ENCODE measurements around the gene CIROP. TPM values are rescaled to one million over a fixed set of nuclear protein-coding genes. Genes with fewer than 3 reads are reported as not detected.
A peak's percentile ranks its signal among the peaks of the same experiment; 100 is the strongest.

Gene CIROP
- total RNA-seq, 2 experiments from 2014 or later = not detected

- Mint-ChIP-seq H3K27ac (no peak overlapping the region), H3K27me3 (no peaks in the 10 kb centered on the region), H3K4me3 (no peak overlapping the region), H3K36me3 (peaks cover 29% of the 10 kb centered on the region), H3K9me3 (no peaks in the 10 kb centered on the region), H3K4me1 (peaks cover 22% of the 10 kb centered on the region)
- POLR2A ChIA-PET = interaction anchor here (1.0 kb wide), 1 partner anchor 133 kb away, joined by 3 read pairs; the partner anchor contains the start of gene HAUS4
- ATAC-seq (ENCODE audit: low read depth) (no peak), DNase-seq (no peak)
Observed at GRCh38 chr14:23089498-23090253, 15.1 kb downstream of the CIROP start.

DNA sequence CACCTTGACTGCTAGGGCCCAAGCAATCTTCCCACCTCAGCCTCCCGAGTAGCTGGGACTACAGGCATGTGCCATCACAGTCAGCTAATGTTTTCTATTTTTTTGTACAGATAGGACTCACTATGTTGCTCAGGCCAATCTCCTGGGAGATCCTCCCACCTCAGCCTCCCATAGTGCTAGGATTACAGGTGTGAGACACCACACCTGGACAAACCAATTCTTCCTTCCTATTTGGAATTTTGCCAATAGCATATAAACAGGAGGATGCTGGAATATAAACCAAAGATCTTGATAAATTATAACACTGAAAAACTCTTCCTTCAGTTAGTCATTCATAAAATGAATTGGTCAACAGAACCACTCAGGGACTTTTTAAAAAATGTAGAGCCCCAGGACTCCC, 18.2 kb downstream of the CIROP start:
- no peak for DNase-seq
- Mint-ChIP-seq H3K27ac (no peak overlapping the region), H3K36me3 (peaks cover 25% of the 10 kb centered on the region), H3K4me3 (no peak overlapping the region), H3K4me1 (peaks cover 9% of the 10 kb centered on the region), H3K9me3 (no peaks in the 10 kb centered on the region), H3K27me3 (no peaks in the 10 kb centered on the region)
- ATAC-seq (ENCODE audit: low read depth) = no peak
- POLR2A ChIA-PET = interaction anchor here (2.1 kb wide), 1 partner anchor 8 kb away, joined by 6 read pairs; the partner anchor contains the start of genes ACIN1 and C14orf119

DNA sequence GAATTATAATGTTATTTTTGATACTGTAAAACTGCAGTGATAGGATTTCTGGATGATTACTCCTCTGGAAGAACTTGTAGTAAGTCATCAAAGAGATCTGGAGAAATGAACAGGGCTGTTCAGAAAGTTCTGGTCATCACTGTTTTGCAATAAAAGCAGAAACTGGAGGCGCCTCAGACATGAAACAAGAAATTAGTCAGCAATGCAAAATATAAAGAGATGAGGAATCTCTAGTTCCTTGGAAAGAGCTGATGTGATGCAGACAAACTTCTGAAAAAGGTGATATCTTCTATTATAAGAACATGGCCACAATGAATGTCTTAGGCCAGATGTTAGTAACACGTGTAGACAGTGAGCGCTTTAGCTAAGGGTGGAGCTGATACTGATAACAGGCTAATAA, 19.3 kb downstream of the CIROP start:
- peaks cover 32% of the 10 kb centered on the region for H3K36me3 Mint-ChIP-seq
- DNase-seq (no peak), ATAC-seq (ENCODE audit: low read depth) (no peak)
- H3K27ac Mint-ChIP-seq = no peak overlapping the region
- H3K4me3 Mint-ChIP-seq = no peak overlapping the region
- H3K9me3 Mint-ChIP-seq = no peaks in the 10 kb centered on the region
- no peaks in the 10 kb centered on the region for H3K27me3 Mint-ChIP-seq
- H3K4me1 Mint-ChIP-seq = peaks cover 7% of the 10 kb centered on the region
- POLR2A ChIA-PET = interaction anchor here (2.1 kb wide), 1 partner anchor 9 kb away, joined by 6 read pairs; the partner anchor contains the start of genes ACIN1 and C14orf119

- Mint-ChIP-seq H3K27ac (no peak overlapping the region), H3K9me3 (no peaks in the 10 kb centered on the region), H3K4me3 (no peak overlapping the region), H3K27me3 (no peaks in the 10 kb centered on the region), H3K4me1 (peaks cover 2% of the 10 kb centered on the region), H3K36me3 (peaks cover 27% of the 10 kb centered on the region)
- POLR2A ChIA-PET = interaction anchor here (0.5 kb wide), 1 partner anchor 19 kb away, joined by 5 read pairs; no protein-coding TSS in a partner anchor
- ATAC-seq (ENCODE audit: low read depth) = no peak
- DNase-seq = no peak
Observed at GRCh38 chr14:23080474-23080873, 24.3 kb downstream of the CIROP start.

DNA sequence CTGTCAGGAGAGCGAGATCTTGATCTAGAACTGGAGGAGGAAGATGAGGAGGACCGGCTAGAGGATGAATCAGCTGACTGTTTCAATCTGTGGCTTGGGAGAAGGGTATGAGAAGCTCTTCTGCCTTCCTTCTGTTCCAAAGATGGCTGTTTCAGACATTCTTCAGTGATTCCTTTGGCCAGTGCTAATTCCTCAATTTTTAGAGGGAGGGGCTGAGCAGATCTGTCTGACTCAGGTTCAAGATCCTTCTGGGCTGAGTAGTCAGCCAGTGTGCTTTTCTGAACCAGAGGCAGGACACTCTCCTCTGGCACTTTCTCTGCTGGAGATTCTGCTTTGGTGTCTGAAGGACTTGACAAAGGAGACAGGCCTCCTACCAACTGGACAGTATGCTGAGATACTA, 25.1 kb downstream of the CIROP start:
- H3K4me3 Mint-ChIP-seq = no peak overlapping the region
- ATAC-seq (ENCODE audit: low read depth) (no peak), DNase-seq (no peak)
- POLR2A ChIA-PET = no interaction called here
- H3K9me3 Mint-ChIP-seq = no peaks in the 10 kb centered on the region
- no peaks in the 10 kb centered on the region for H3K27me3 Mint-ChIP-seq
- peaks cover 4% of the 10 kb centered on the region for H3K4me1 Mint-ChIP-seq
- peaks cover 28% of the 10 kb centered on the region for H3K36me3 Mint-ChIP-seq
- H3K27ac Mint-ChIP-seq = peak overlapping the region; percentile 22

DNA sequence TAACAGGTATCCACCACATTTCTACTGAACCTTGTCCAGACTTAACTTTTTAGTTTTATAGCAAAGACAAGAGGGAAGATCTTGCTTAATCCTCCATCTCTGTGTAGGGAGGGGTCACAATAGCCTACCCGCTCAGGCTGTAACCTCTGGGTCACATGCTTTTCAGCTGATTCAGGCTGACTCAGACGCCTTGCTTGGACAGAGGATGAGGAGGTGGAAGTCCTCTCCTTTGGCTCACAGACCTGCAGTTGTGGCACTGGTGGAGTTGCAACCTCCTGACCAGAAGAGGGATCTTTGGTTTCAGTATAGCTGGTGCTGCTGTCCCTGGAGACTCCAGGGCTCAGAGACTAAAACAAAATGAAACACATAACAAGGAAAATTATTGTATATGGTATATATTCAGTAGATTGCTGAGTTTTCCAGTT, 26.1 kb downstream of the CIROP start:
- H3K36me3 Mint-ChIP-seq = peaks cover 25% of the 10 kb centered on the region

GRCh38 chr14:23077962-23078361, 26.8 kb downstream of the CIROP start:
- Mint-ChIP-seq H3K4me1 (peaks cover 4% of the 10 kb centered on the region), H3K4me3 (no peak overlapping the region), H3K9me3 (no peaks in the 10 kb centered on the region), H3K27me3 (no peaks in the 10 kb centered on the region), H3K27ac (no peak overlapping the region), H3K36me3 (peaks cover 25% of the 10 kb centered on the region)
- POLR2A ChIA-PET = interaction anchor here (0.6 to 1.7 kb wide), 2 partner anchors 18 to 121 kb away, joined by 3 to 4 read pairs; partner anchors contain the start of genes ACIN1, C14orf119 and HAUS4
- DNase-seq (no peak), ATAC-seq (ENCODE audit: low read depth) (no peak)

More for the DNA sequence above, 26.1 kb downstream of the CIROP start:
- Mint-ChIP-seq H3K27me3 (no peaks in the 10 kb centered on the region), H3K4me3 (no peak overlapping the region), H3K27ac (no peak overlapping the region), H3K4me1 (peaks cover 4% of the 10 kb centered on the region), H3K9me3 (no peaks in the 10 kb centered on the region)
- ATAC-seq (ENCODE audit: low read depth) = no peak
- DNase-seq = no peak
- POLR2A ChIA-PET = no interaction called here

DNA sequence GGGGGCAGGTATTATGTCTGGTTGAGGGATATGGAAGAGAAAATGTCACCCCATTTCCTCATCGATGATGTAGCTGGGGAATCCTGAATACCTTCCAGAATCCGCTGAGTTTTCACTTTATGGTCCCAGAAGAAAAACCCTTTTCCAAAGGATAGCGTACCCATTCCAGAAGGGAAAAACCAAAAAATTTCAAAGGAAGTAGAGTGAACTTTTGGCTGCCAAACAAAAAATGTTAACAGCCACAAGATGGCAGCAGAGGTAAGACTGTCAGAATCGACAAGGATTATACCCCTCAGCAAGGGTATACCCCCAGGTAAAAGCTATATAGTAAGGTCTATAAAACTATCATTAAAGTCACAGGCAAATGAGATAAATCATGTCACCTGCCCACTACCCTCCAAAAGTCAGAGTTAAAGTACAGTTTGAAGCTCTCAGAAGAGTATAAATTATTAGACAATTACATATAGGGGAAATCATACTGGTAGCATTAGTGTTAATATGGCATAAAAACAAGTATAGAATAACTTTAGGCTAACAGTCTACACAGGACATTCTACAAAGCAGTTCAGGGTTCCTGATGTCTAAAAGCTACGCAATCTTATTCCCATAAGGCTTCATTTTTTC, 27.9 kb downstream of the CIROP start:
- Mint-ChIP-seq H3K36me3 (peaks cover 25% of the 10 kb centered on the region), H3K4me3 (no peak overlapping the region), H3K27ac (no peak overlapping the region), H3K4me1 (peaks cover 4% of the 10 kb centered on the region), H3K9me3 (no peaks in the 10 kb centered on the region), H3K27me3 (no peaks in the 10 kb centered on the region)
- DNase-seq = no peak
- POLR2A ChIA-PET = interaction anchor here (0.6 to 1.7 kb wide), 3 partner anchors 15 to 43 kb away, joined by 4 to 6 read pairs (median 4); partner anchors contain the start of genes ACIN1 and C14orf119
- no peak for ATAC-seq (ENCODE audit: low read depth)

DNA sequence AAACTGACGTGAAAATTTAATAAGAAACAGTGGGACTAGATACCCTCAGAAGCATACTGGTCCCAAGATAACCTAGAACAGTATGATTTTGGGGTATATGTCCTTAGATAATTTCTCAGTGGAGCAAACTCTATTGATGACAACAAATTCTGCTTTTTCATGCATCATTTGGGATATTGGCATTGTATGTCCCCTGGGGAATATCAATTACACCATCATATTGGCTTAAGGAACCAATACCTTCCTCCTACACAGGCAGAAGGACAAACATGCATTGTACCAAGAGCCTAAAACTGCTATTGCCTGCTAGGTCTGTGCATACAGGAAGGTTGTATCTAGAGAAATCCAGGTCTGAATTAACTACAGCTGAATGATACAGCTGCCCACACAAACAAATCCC, 29.9 kb downstream of the CIROP start:
- peaks cover 15% of the 10 kb centered on the region for H3K4me1 Mint-ChIP-seq
- POLR2A ChIA-PET = no interaction called here
- no peak for DNase-seq
- no peaks in the 10 kb centered on the region for H3K27me3 Mint-ChIP-seq
- ATAC-seq (ENCODE audit: low read depth) = no peak
- H3K9me3 Mint-ChIP-seq = no peaks in the 10 kb centered on the region
- no peak overlapping the region for H3K4me3 Mint-ChIP-seq
- no peak overlapping the region for H3K27ac Mint-ChIP-seq
- peaks cover 15% of the 10 kb centered on the region for H3K36me3 Mint-ChIP-seq

GRCh38 chr14:23071921-23072539, 32.8 kb downstream of the CIROP start:
- no peaks in the 10 kb centered on the region for H3K27me3 Mint-ChIP-seq
- POLR2A ChIA-PET = interaction anchor here (0.6 to 3.2 kb wide), 11 partner anchors 10 to 483 kb away, joined by 3 to 29 read pairs (median 4); partner anchors contain the start of genes ACIN1, C14orf119, DAD1 and PABPN1

GRCh38 chr14:23071244-23071920, 33.4 kb downstream of the CIROP start:
- H3K27me3 Mint-ChIP-seq = no peaks in the 10 kb centered on the region
- peaks cover 15% of the 10 kb centered on the region for H3K36me3 Mint-ChIP-seq
- peak overlapping the region; percentile 93 for H3K4me3 Mint-ChIP-seq
- ATAC-seq (ENCODE audit: low read depth) = peak; percentile 97
- DNase-seq = peak; percentile 75
- POLR2A ChIA-PET = interaction anchor here (0.6 to 3.2 kb wide), 13 partner anchors 9 to 482 kb away, joined by 3 to 29 read pairs (median 4); partner anchors contain the start of genes ACIN1, C14orf119, DAD1 and HAUS4
- peaks cover 15% of the 10 kb centered on the region for H3K4me1 Mint-ChIP-seq
- no peaks in the 10 kb centered on the region for H3K9me3 Mint-ChIP-seq
- peak overlapping the region; percentile 88 for H3K27ac Mint-ChIP-seq

More at GRCh38 chr14:23071921-23072539, 32.8 kb downstream of the CIROP start:
- Mint-ChIP-seq H3K36me3 (peaks cover 15% of the 10 kb centered on the region), H3K4me1 (peaks cover 15% of the 10 kb centered on the region), H3K9me3 (no peaks in the 10 kb centered on the region), H3K4me3 (peak overlapping the region; percentile 93), H3K27ac (peak overlapping the region; percentile 88)
- ATAC-seq (ENCODE audit: low read depth) (no peak), DNase-seq (no peak)

DNA sequence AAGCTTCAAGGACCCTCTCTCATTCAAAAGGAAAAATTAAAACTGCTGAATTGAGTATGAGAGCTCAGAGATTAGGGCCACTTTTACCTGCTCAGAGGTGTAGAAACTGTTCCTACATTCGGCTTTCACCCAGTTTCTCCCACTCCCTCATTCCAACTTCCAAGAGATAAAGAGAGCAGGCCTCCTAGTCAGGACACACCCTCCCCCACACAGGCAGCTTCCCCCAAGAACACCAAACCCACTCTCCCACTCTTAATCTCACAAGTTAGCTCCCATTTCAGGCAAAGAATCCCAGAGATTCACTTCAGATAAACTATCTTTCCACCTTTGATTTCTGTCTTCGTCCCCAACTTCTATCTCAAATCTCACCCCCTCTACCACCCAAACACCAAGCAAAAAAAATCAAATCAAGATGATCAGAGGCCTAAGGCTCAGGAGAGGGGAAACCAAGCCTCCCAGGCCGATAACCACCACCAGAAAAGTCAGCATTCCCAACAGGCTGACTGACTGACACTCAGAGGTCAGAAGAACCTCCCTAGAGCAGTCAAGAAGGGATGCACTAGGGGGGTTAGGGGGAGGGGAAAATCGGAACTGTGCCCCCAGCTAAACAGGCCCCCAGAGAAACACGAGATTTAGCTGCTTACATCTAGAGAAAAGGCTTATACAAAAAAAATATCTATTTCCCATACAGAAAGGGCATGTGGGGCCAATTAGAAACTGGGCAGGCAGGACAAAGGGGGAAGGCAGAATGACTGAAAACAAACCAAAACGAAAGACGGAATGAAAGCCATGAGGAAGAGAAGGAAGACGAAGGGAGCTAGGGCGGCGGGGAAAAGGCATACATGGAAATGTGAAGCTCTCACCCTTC, 34.3 kb downstream of the CIROP start:
- ATAC-seq (ENCODE audit: low read depth) (no peak), DNase-seq (no peak)
- POLR2A ChIA-PET = interaction anchor here (0.6 to 3.2 kb wide), 8 partner anchors 8 to 251 kb away, joined by 3 to 29 read pairs (median 4); partner anchors contain the start of genes ACIN1, C14orf119, HAUS4 and PABPN1
- Mint-ChIP-seq H3K27me3 (no peaks in the 10 kb centered on the region), H3K9me3 (no peaks in the 10 kb centered on the region), H3K36me3 (peaks cover 10% of the 10 kb centered on the region), H3K4me1 (peaks cover 15% of the 10 kb centered on the region), H3K4me3 (peak overlapping the region; percentile 93), H3K27ac (peak overlapping the region; percentile 88)

All from activated naive CD8-positive, alpha-beta T cell treated with anti-CD3 and anti-CD28 coated beads, Interleukin-2, amount 10 ng/mL, durations not matched to agents 7 days and 5 days (primary cell).